GM18868 (cell line): Measurements from ENCODE around the gene C6orf15.
A peak's percentile ranks its signal among the peaks of the same experiment; 100 is the strongest.

Experiments used
- ATAC-seq: cut with Tn5 transposase; IDR thresholded peaks from one replicate; pipeline ENCODE4 v1.9.1; 2021; ENCODE audit warnings: mild to moderate bottlenecking, moderate library complexity; ENCODE audit not compliant: unreplicated experiment

The C6orf15 gene

GRCh38 chr6:31112478-31112877, at the start of gene C6orf15:
Gene C6orf15 (minus strand): TSS chr6:31112575. CDS start chr6:31112555, 20 bp downstream.
- ATAC-seq = no peak

- no peak for ATAC-seq
These were observed 49.1 kb upstream of the C6orf15 start for GRCh38 chr6:31161216-31162126.

DNA sequence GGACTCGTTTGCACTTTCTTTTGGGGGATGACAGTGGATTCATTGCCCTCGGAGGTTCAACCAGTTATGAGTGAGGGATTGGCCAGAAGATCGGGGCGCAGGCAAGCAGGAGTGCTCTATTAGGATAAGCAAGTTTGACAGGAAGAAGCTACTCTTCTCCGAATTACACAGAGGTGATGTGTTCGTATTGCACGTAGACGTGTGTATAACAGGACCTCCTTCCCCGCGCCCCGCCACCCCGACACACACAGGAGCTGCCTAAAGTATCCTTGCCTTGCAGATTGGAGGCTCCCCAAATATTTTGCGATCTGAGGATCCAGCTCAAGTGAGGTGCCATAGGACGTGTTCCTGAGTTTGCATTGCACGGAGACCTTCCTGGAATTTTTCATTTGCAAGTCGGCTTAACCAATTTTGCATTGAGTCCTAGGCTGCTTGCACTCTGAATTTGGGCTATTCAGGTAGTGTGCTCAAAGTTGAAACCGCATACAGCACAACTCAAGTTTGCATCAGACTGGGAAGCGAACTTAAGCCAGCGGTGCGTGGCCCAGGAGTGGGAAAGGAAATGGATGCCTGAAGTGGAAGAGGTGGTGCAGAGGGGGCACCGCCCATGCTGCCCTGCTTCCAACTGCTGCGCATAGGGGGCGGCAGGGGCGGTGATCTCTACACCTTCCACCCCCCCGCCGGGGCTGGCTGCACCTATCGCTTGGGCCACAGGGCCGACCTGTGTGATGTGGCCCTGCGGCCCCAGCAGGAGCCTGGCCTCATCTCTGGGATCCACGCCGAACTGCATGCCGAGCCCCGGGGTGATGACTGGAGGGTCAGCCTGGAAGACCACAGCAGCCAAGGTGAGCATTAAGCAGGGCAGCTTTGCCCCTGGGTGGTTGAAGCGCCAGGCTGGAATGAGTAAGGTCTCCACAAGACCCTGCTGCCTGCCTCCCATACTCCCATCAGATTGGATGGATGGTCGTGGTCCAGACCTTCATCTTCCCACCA, 46.8 kb upstream of the C6orf15 start:
- no peak for ATAC-seq

GRCh38 chr6:31158140-31158862, 45.9 kb upstream of the C6orf15 start, which contains the start of gene TCF19:
Gene TCF19 (plus strand): TSS chr6:31158589. CDS start chr6:31159470, 881 bp downstream.
- ATAC-seq = peak; percentile 85

- no peak for ATAC-seq
These were observed 45.3 kb upstream of the C6orf15 start, which contains the start of gene CCHCR1 for GRCh38 chr6:31157513-31158139. Gene CCHCR1 (minus strand): TSS chr6:31157802. CDS start chr6:31157600, 202 bp downstream.

DNA sequence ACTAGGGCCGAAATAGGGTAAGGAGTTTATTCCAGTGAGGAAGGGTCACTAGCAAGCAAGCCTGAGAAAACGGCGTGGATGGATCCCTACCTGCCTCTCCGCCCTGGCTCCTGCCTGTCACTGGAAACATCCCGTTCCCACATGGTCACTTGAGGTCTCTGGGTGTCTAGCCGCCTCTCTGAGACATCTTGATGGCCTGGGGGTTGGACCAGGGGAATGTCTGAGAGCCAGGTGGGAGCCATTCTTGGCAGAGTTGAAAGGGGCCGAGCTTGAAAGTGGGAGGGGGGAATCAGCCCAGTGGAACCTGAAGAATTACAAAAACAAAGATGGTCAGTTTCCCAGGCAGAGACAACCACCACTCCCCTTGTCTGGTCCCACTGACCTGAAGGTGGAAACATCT, 44.3 kb upstream of the C6orf15 start:
- ATAC-seq = no peak

DNA sequence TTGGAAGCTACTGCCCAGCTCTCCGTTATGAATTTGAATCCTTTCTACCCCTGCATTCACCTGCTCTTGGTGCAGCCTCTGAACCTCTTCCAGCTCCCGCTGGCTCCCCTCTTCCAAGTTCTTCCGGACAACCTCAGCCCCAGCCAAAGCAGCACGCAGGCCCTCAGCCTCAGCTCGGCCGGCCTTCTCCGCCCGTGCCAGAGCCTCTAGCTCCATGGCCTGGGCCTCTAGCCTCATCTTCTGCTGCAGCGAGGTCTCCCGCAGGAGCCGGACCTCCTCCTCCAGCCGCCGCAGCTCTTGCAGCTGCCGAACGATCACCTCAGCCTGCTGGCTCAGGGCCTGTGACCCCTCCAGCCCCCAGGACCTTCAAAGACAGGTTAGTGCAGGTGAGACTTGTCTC, 42.1 kb upstream of the C6orf15 start:
- no peak for ATAC-seq

DNA sequence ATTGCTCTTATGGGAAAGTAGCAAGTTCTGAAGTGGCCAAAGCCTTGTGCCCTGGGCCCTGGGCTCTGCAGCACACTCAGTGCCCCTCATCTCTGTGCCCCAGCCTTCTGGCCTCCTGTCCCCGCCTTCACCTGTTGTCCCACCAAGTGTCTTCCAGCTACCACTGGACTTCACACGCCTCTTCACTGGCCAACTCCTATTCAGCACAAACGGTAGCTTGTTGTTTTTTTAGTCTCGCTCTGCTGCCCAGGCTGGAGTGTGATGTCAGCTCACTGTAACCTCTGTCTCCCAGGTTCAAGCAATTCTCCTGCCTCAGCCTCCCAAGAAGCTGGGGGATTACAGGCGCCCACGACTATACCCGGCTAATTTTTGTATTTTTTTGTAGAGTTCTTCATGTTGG, 40.4 kb upstream of the C6orf15 start:
- no peak for ATAC-seq

- ATAC-seq = no peak
These were observed 37.6 kb upstream of the C6orf15 start for GRCh38 chr6:31149827-31150447.

DNA sequence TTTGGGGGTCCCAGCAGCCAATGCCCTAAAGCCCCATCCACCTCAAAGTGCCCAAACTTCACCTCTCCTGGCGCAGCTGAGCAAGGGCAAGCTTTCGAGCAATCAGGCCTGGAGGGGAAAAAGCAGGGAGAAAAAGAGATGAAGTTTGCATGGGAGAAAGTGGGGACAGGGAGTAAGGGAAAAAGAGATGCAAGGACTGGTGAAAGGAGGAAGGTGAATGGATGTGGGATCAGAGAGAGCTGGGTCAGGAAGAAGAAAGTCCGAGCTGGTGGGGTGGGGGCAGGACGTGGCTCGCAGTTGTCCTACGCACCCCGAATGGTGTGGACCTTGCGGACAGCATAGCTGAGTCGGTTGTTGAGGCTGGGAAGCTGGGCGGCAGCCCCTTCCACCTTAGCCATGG, 33.0 kb upstream of the C6orf15 start:
- no peak for ATAC-seq

DNA sequence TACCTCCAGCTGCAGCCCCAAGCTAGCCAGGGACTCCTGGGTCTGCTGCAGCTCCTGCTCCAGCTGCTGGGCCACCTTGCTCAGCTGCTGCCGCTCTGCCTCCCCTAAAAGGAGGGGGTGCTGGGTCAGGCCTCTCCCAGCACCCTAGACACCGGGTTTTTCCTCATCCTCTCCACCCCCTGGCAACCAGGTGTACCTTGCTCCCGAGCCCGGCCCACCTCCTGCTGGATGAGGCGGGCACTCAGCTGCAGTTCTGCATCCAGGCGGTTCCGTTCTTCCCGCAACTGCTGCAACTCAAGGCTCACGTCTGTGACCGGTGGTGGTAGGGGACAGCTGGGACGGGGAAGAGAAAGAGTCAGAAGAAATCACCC, 32.6 kb upstream of the C6orf15 start:
- no peak for ATAC-seq

- no peak for ATAC-seq
These were observed 32.1 kb upstream of the C6orf15 start for GRCh38 chr6:31144296-31144969.

GRCh38 chr6:31143148-31143547, 30.8 kb upstream of the C6orf15 start:
- no peak for ATAC-seq

DNA sequence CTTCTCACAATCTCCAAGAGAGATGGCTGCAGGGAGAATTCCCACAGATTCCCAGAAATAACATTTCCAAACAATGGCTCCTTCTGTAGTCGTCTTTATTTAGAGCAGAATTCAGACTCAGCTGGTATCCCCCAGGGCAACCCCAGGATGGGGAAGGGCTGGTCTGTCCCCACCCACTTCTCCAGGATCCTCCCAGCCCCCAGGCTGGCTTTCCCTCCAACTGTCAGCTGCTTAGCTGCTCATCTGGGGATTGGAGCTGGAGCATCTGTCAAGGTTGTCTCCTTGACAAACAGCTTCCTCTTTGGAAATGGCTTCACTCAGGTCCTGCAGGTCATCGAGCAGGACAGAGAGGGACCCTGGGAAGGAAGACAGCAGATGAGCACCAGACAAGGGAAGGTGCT, 30.0 kb upstream of the C6orf15 start:
- ATAC-seq = no peak

DNA sequence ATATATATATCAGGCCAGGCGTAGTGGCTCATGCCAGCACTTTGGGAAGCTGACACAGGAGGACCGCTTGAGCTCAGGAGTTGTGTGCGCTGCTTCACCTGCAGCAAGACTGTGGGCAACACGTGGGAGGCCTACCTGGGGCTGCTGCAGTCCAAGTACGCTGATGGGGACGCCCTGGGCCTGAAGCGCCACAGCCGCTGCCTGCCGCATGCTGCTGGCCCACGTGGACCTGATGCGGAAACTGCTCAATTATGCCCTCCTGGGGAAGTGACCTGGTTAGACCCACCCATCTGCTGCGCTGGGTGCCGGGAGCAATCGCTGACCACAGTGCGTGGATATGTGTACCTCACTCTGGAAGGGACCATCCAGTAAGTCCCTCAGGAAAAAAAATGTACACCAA, 28.3 kb upstream of the C6orf15 start:
- no peak for ATAC-seq

DNA sequence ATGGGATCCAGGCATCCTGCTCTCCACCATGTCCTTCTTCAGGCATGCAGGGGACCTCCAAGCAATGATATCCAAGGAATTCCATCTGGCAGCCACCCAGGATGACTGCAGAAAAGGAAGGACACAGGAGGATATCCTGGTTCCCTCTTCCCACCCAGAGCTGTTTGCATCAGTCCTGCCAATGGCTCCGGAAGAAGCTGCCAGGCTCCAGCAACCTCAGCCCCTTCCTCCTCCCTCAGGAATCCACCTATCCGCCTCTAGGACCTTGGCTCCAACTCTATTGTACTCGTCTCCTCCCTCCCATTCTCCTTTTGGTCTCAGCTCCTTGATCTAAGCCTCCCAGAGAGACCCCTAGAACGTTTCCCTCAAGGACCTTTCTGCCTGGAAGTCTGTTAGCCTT, 27.2 kb upstream of the C6orf15 start:
- ATAC-seq = no peak

GRCh38 chr6:31138982-31139381, 26.6 kb upstream of the C6orf15 start, which contains the start of gene PSORS1C2:
Gene PSORS1C2 (minus strand): TSS chr6:31139066. CDS start chr6:31139026, 40 bp downstream.
- ATAC-seq = no peak

GRCh38 chr6:31135710-31136109, 23.3 kb upstream of the C6orf15 start:
- peak; percentile 60 for ATAC-seq

GRCh38 chr6:31132806-31133205, 20.4 kb upstream of the C6orf15 start:
- no peak for ATAC-seq
